Liver (tissue), 9 donors: ENCODE data around the gene DCAKD. TPM values are rescaled to one million over a fixed set of nuclear protein-coding genes. Genes with fewer than 3 reads are reported as not detected.

Source experiments
- DNase-seq: peaks from one replicate; pipeline ENCODE4 v3.0.0-alpha.2; 2017; ENCODE audit warnings: low spot score
- H3K27ac ChIP-seq, 2 donors: one replicate each; pipeline ENCODE4 v1.7.0; 2013; ENCODE audit warnings: inconsistent platforms in 2 of 2, low read length in 2 of 2, control low read depth in 1 of 2, low read depth in 1 of 2, mild to moderate bottlenecking in 1 of 2
- H3K27me3 ChIP-seq, 4 donors: one replicate each; pipeline versions ENCODE4 v1.6.1 to v1.7.0; 2013; ENCODE audit warnings: low read length in 3 of 4, inconsistent platforms in 1 of 4, mild to moderate bottlenecking in 1 of 4, moderate library complexity in 1 of 4; ENCODE audit not compliant: control insufficient read depth in 4 of 4, insufficient read depth in 4 of 4
- H3K36me3 ChIP-seq, 4 donors: one replicate each; pipeline versions ENCODE4 v1.6.1 to v1.7.0; 2013; ENCODE audit warnings: low read length in 3 of 4, mild to moderate bottlenecking in 3 of 4, low read depth in 1 of 4, moderate library complexity in 1 of 4; ENCODE audit not compliant: control insufficient read depth in 4 of 4, insufficient read depth in 3 of 4
- H3K4me1 ChIP-seq, 4 donors: one replicate each; pipeline versions ENCODE4 v1.6.1 to v1.7.0; 2013; ENCODE audit warnings: low read length in 3 of 4, mild to moderate bottlenecking in 3 of 4, moderate library complexity in 1 of 4; ENCODE audit not compliant: control insufficient read depth in 4 of 4, insufficient read depth in 4 of 4
- H3K4me3 ChIP-seq, 3 donors: one replicate each; pipeline versions ENCODE4 v1.6.1 to v1.7.0; 2013; ENCODE audit warnings: low read length in 3 of 3, control low read depth in 1 of 3, low read depth in 1 of 3, mild to moderate bottlenecking in 1 of 3
- H3K9ac ChIP-seq, 2 donors: one replicate each; pipeline ENCODE4 v1.7.0; 2013; ENCODE audit warnings: low read length in 2 of 2, mild to moderate bottlenecking in 2 of 2, moderate library complexity in 2 of 2, control low read depth in 1 of 2, low read depth in 1 of 2
- H3K9me3 ChIP-seq, 4 donors: one replicate each; pipeline versions ENCODE4 v1.6.1 to v1.7.0; 2013; ENCODE audit warnings: low read length in 3 of 4; ENCODE audit not compliant: control insufficient read depth in 4 of 4
- ATF3 ChIP-seq: IDR thresholded peaks from 2 replicates; pipeline ENCODE4 v1.6.1; 2016; ENCODE audit warnings: antibody characterized with exemption
- CTCF ChIP-seq: fragments of 150-350 bp; IDR thresholded peaks from 2 replicates; pipeline ENCODE4 v1.5.1; 2017; ENCODE audit warnings: improper control_type of control experiment, low read depth, low read length; ENCODE audit not compliant: missing input control
- EGR1 ChIP-seq, 2 donors: IDR thresholded peaks; 2 replicates each; pipeline ENCODE4 v1.6.1; 2016 to 2018; ENCODE audit warnings: antibody characterized with exemption in 2 of 2, low read depth in 2 of 2
- FOXA1 ChIP-seq: IDR thresholded peaks from 2 replicates; pipeline ENCODE4 v1.6.1; 2016; ENCODE audit warnings: antibody characterized with exemption
- FOXA2 ChIP-seq: IDR thresholded peaks from 2 replicates; pipeline ENCODE4 v1.6.1; 2016; ENCODE audit warnings: antibody characterized with exemption
- GABPA ChIP-seq, 2 donors: IDR thresholded peaks in 1 of 2; conservative IDR thresholded peaks in 1 of 2; 2 replicates each; pipeline ENCODE4 v1.6.1; 2016; ENCODE audit warnings: antibody characterized with exemption in 2 of 2, mild to moderate bottlenecking in 1 of 2, moderate library complexity in 1 of 2
- HNF4A ChIP-seq, 2 donors: conservative IDR thresholded peaks; 2 replicates each; pipeline ENCODE4 v1.6.1; 2016; ENCODE audit warnings: antibody characterized with exemption in 2 of 2, mild to moderate bottlenecking in 2 of 2
- HNF4G ChIP-seq: IDR thresholded peaks from 2 replicates; pipeline ENCODE4 v1.6.1; 2016; ENCODE audit warnings: antibody characterized with exemption
- JUND ChIP-seq, 2 donors: IDR thresholded peaks; 2 replicates each; pipeline ENCODE4 v1.6.1; 2016; ENCODE audit warnings: antibody characterized with exemption in 2 of 2
- MAX ChIP-seq: IDR thresholded peaks from 2 replicates; pipeline ENCODE4 v1.6.1; 2016; ENCODE audit warnings: antibody characterized with exemption
- NR2F2 ChIP-seq: IDR thresholded peaks from 2 replicates; pipeline ENCODE4 v1.6.1; 2016; ENCODE audit warnings: antibody characterized with exemption
- RAD21 ChIP-seq, 2 donors: IDR thresholded peaks; 2 replicates each; pipeline ENCODE4 v1.6.1; 2016; ENCODE audit warnings: antibody characterized with exemption in 2 of 2, mild to moderate bottlenecking in 2 of 2
- REST ChIP-seq: IDR thresholded peaks from 2 replicates; pipeline ENCODE4 v1.6.1; 2016; ENCODE audit warnings: antibody characterized with exemption, mild to moderate bottlenecking
- RXRA ChIP-seq, 2 donors: IDR thresholded peaks; 2 replicates each; pipeline ENCODE4 v1.6.1; 2017 to 2018; ENCODE audit warnings: antibody characterized with exemption in 2 of 2, mild to moderate bottlenecking in 1 of 2
- SP1 ChIP-seq: IDR thresholded peaks from 2 replicates; pipeline ENCODE4 v1.6.1; 2018; ENCODE audit warnings: antibody characterized with exemption, mild to moderate bottlenecking
- TAF1 ChIP-seq: conservative IDR thresholded peaks from 2 replicates; pipeline ENCODE4 v1.6.1; 2016; ENCODE audit warnings: antibody characterized with exemption, mild to moderate bottlenecking
- YY1 ChIP-seq: IDR thresholded peaks from 2 replicates; pipeline ENCODE4 v1.6.1; 2016; ENCODE audit warnings: antibody characterized with exemption, mild to moderate bottlenecking
- ZBTB33 ChIP-seq: IDR thresholded peaks from 2 replicates; pipeline ENCODE4 v1.6.1; 2016; ENCODE audit warnings: antibody characterized with exemption
- WGBS: extraction: QIAGEN DNeasy Blood & Tissue Kit; methylation state at CpG from one replicate; pipeline ENCODE4 v1.1.7; 2013; 5-methylcytosine and 5-hydroxymethylcytosine counted together
- polyA plus RNA-seq, 2 donors: library from polyadenylated mRNA; stranded (reverse) in 1 of 2; unstranded in 1 of 2; fragments of 200-250 nt in 1 of 2; fragments of >200 nt in 1 of 2; fragmentation: Nextera tagmentation in 1 of 2; extraction: Ambion mirVana in 1 of 2; gene quantifications; one replicate each; pipeline versions ENCODE4 v1.2.1 to v1.2.3, GENCODE V29; 2013 to 2015
- total RNA-seq, 2 donors: library from RNA; depleted of rRNA; stranded (reverse); fragments of >200 nt; gene quantifications; one replicate each; pipeline ENCODE4 v1.2.3, GENCODE V29; 2014
- donor health status: healthy.
- donor health status: healthy.
- donor health status: healthy.
- donor health status: healthy.
- donor health status: healthy.

DCAKD gene
- total and polyA plus RNA-seq, 4 donors, result 9.7 to 22.9 (median 14.6) TPM

GRCh38 chr17:45088741-45089140 lies 37.3 kb upstream of the DCAKD start:
- Histone ChIP-seq H3K9ac (no peak overlapping the region), H3K9me3 (no peaks in the 10 kb centered on the region), H3K27me3 (no peaks in the 10 kb centered on the region), H3K36me3 (peaks cover 3 to 37% (median 12%) of the 10 kb centered on the region in 4 donors), H3K4me1 (peaks cover 20 to 57% (median 35%) of the 10 kb centered on the region in 4 donors), H3K4me3 (no peak overlapping the region), H3K27ac (peak overlapping the region; percentile 87 to 96)
- 91% methylated on average over 3 of the region's 3 CpGs for WGBS
- TF ChIP-seq HNF4G, result no peak
- TF ChIP-seq RXRA (IDR thresholded peaks at IDR 0.05), result no peak
- no peak for TF ChIP-seq HNF4A (conservative IDR thresholded peaks at IDR 0.05)
- TF ChIP-seq ZBTB33, result no peak
- TF ChIP-seq NR2F2, result no peak
- no peak for TF ChIP-seq ATF3
- TF ChIP-seq GABPA (IDR thresholded peaks at IDR 0.05 in 1 of 2, conservative IDR thresholded peaks at IDR 0.05 in 1 of 2), result no peak
- TF ChIP-seq REST, result no peak
- TF ChIP-seq FOXA2, result no peak
- no peak for TF ChIP-seq JUND (IDR thresholded peaks at IDR 0.05)
- TF ChIP-seq EGR1 (IDR thresholded peaks at IDR 0.05; ENCODE audit: low read depth in 2 of 2), result no peak
- TF ChIP-seq YY1, result no peak
- TF ChIP-seq RAD21 (IDR thresholded peaks at IDR 0.05), result no peak
- no peak for TF ChIP-seq CTCF
- TF ChIP-seq TAF1, result no peak
- no peak for TF ChIP-seq MAX
- no peak for TF ChIP-seq FOXA1
- no peak for TF ChIP-seq SP1
- no peak for DNase-seq
